Measurements from ENCODE around the gene NAPSA.

Gene NAPSA

GRCh38 chr19:50311723-50312635 lies 53.5 kb downstream of the NAPSA start:
- no peaks in the 10 kb centered on the region for H3K9me2 ChIP-seq (replicated peaks; ENCODE audit: control insufficient read depth, low read length)
- no peaks in the 10 kb centered on the region for H3K9me3 ChIP-seq (ENCODE audit: control insufficient read depth, insufficient read depth, low read length)
- no peaks in the 10 kb centered on the region; the same call in 1 of the 2 replicates for H3F3A ChIP-seq (ENCODE audit: control insufficient read depth, insufficient read depth)
- no peaks in the 10 kb centered on the region for H3K79me2 ChIP-seq (ENCODE audit: control insufficient read depth, low read length)
- H3K4me1 ChIP-seq (ENCODE audit: control insufficient read depth, low read length), result peaks cover 13% of the 10 kb centered on the region
- H3K4me2 ChIP-seq (ENCODE audit: low read length), result peak overlapping the region; percentile 59
- no peaks in the 10 kb centered on the region; the same call in 1 of the 2 replicates for H4K20me1 ChIP-seq (ENCODE audit: control insufficient read depth, insufficient read depth, low read depth, low read length)
- H3K4me3 ChIP-seq (ENCODE audit: low read length), result peak overlapping the region; percentile 38; the same call in 1 of the 2 replicates
- peaks cover 64% of the 10 kb centered on the region for H3K27me3 ChIP-seq (ENCODE audit: control insufficient read depth, low read length)
- H3K36me3 ChIP-seq (ENCODE audit: control insufficient read depth, low read length), result no peaks in the 10 kb centered on the region
- TF ChIP-seq EZH2phosphoT487 (IDR thresholded peaks at IDR 0.05; ENCODE audit: borderline replicate concordance, low read length) (no peak), CTCF (IDR thresholded peaks at IDR 0.05; ENCODE audit: low read depth, low read length, poor library complexity, severe bottlenecking) (no peak)
- no peak overlapping the region for H3K27ac ChIP-seq (ENCODE audit: low read depth, low read length)

- TF ChIP-seq EZH2phosphoT487 (IDR thresholded peaks at IDR 0.05; ENCODE audit: borderline replicate concordance, low read length) (no peak), CTCF (IDR thresholded peaks at IDR 0.05; ENCODE audit: low read depth, low read length, poor library complexity, severe bottlenecking) (no peak)
- no peak overlapping the region for H3K27ac ChIP-seq (ENCODE audit: low read depth, low read length)
- no peaks in the 10 kb centered on the region for H3K9me3 ChIP-seq (ENCODE audit: control insufficient read depth, insufficient read depth, low read length)
- H4K20me1 ChIP-seq (ENCODE audit: control insufficient read depth, insufficient read depth, low read depth, low read length), result no peaks in the 10 kb centered on the region; the same call in 1 of the 2 replicates
- no peaks in the 10 kb centered on the region for H3K36me3 ChIP-seq (ENCODE audit: control insufficient read depth, low read length)
- no peak overlapping the region for H3K4me3 ChIP-seq (ENCODE audit: low read length)
- H3K4me2 ChIP-seq (ENCODE audit: low read length), result no peak overlapping the region
- H3K4me1 ChIP-seq (ENCODE audit: control insufficient read depth, low read length), result peaks cover 7% of the 10 kb centered on the region
- no peaks in the 10 kb centered on the region for H3K79me2 ChIP-seq (ENCODE audit: control insufficient read depth, low read length)
- no peaks in the 10 kb centered on the region for H3K9me2 ChIP-seq (replicated peaks; ENCODE audit: control insufficient read depth, low read length)
- H3K27me3 ChIP-seq (ENCODE audit: control insufficient read depth, low read length), result peaks cover 65% of the 10 kb centered on the region
- no peaks in the 10 kb centered on the region; the same call in 1 of the 2 replicates for H3F3A ChIP-seq (ENCODE audit: control insufficient read depth, insufficient read depth)
Observed at GRCh38 chr19:50310759-50311465, 54.5 kb downstream of the NAPSA start.

DNA sequence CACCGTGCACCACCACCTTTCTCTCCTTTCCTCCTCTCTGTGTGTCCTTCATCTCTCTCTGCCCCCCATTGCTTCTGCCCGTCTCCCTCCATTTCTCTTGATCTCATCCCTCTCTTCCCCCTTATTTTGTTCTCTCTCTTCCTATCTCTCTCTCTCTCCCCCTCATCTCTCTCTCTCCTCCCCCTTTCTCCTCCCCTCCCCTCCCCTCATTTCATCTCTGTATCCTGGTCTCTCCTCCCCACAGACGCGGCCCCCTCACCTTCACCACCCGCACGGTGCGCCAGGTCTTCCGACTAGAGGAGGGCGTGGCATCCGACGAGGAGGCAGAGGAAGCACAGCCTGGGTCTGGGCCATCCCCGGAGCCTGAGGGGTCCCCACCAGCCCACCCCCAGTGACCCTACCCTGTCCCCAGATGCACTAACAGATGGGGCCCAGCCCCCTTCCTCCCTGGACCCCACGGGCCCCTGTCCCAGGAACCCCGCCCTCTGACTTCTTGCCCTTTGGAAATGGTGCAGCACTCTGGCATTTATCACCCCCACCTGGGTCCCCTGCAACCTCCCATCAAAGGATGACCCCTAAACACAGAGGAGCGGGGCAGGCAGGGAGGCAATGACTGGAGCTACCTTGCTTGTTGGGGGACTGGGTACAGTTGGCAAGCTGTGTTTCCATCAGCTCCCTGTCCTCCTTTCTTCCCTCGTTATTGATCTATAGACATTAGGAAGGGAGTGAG lies 55.9 kb downstream of the NAPSA start:
- Histone ChIP-seq H3K4me3 (ENCODE audit: low read length) (no peak overlapping the region), H3K9me3 (ENCODE audit: control insufficient read depth, insufficient read depth, low read length) (no peaks in the 10 kb centered on the region), H3F3A (ENCODE audit: control insufficient read depth, insufficient read depth) (no peaks in the 10 kb centered on the region; the same call in 1 of the 2 replicates), H3K27me3 (ENCODE audit: control insufficient read depth, low read length) (peaks cover 54% of the 10 kb centered on the region), H3K4me2 (ENCODE audit: low read length) (no peak overlapping the region), H3K9me2 (replicated peaks; ENCODE audit: control insufficient read depth, low read length) (no peaks in the 10 kb centered on the region), H3K27ac (ENCODE audit: low read depth, low read length) (no peak overlapping the region), H4K20me1 (ENCODE audit: control insufficient read depth, insufficient read depth, low read depth, low read length) (no peaks in the 10 kb centered on the region; the same call in 1 of the 2 replicates), H3K4me1 (ENCODE audit: control insufficient read depth, low read length) (peaks cover 4% of the 10 kb centered on the region; the same call in 1 of the 2 replicates), H3K79me2 (ENCODE audit: control insufficient read depth, low read length) (no peaks in the 10 kb centered on the region), H3K36me3 (ENCODE audit: control insufficient read depth, low read length) (no peaks in the 10 kb centered on the region)
- TF ChIP-seq EZH2phosphoT487 (IDR thresholded peaks at IDR 0.05; ENCODE audit: borderline replicate concordance, low read length), result no peak
- no peak for TF ChIP-seq CTCF (IDR thresholded peaks at IDR 0.05; ENCODE audit: low read depth, low read length, poor library complexity, severe bottlenecking)

All from DOHH2 (cell line).